Esophagus squamous epithelium (tissue), 4 donors: ENCODE results near the gene CIDEB.

Source experiments
- CTCF ChIP-seq, 6 experiments: fragments of 450-650 bp in 4 of 6; fragments of 200-600 bp in 2 of 6; sonication (generic) in 2 of 6; IDR thresholded peaks; one replicate each; pipeline ENCODE4 v1.5.1; 2016 to 2019; ENCODE audit warnings: antibody characterized with exemption in 6 of 6, mild to moderate bottlenecking in 4 of 6, moderate library complexity in 4 of 6
- POLR2A ChIP-seq, 4 donors: fragments of 450-650 bp; IDR thresholded peaks; one replicate each; pipeline ENCODE4 v1.6.1; 2017; ENCODE audit warnings: antibody characterized with exemption in 4 of 4, mild to moderate bottlenecking in 4 of 4, moderate library complexity in 3 of 4

- TF ChIP-seq CTCF (IDR thresholded peaks at IDR 0.05) (no peak), POLR2A (IDR thresholded peaks at IDR 0.05) (no peak)
Measured at GRCh38 chr14:24347134-24347533, 39.4 kb upstream of the CIDEB start.
